Measurements from ENCODE around the gene SUMO2. TPM values are rescaled to one million over a fixed set of nuclear protein-coding genes. Genes with fewer than 3 reads are reported as not detected.
A peak's percentile ranks its signal among the peaks of the same experiment; 100 is the strongest.
"Not testable (repeated sequence)": the region's sequence is repeated elsewhere in the genome, so short reads cannot be mapped to it uniquely, and the experiment has no call there.

The SUMO2 gene
- total RNA-seq, 4 donors from 2014 or later: 52.0 to 73.9 (median 70.8) TPM

GRCh38 chr17:75208161-75208560 lies 25.4 kb upstream of the SUMO2 start:
- Histone ChIP-seq H3K9me3 (no peaks in the 10 kb centered on the region), H3K36me3 (peaks cover 38% of the 10 kb centered on the region), H3K4me3 (no peak overlapping the region), H3K4me1 (peaks cover 27% of the 10 kb centered on the region), H3K27ac (no peak overlapping the region), H3K27me3 (no peaks in the 10 kb centered on the region)
- no peak for DNase-seq (ENCODE audit: low spot score in 2 of 2)
- TF ChIP-seq POLR2AphosphoS5 (IDR thresholded peaks at IDR 0.05) (no peak), POLR2A (IDR thresholded peaks at IDR 0.05) (no peak), EP300 (IDR thresholded peaks at IDR 0.05) (no peak), CTCF (IDR thresholded peaks at IDR 0.05) (no peak)
- 88% methylated on average over 9 of the region's 9 CpGs for WGBS

- Histone ChIP-seq H3K4me1 (peaks cover 27% of the 10 kb centered on the region), H3K4me3 (no peak overlapping the region), H3K36me3 (peaks cover 34% of the 10 kb centered on the region), H3K27me3 (no peaks in the 10 kb centered on the region), H3K9me3 (no peaks in the 10 kb centered on the region), H3K27ac (no peak overlapping the region)
- no peak for TF ChIP-seq POLR2AphosphoS5 (IDR thresholded peaks at IDR 0.05)
- no peak for TF ChIP-seq EP300 (IDR thresholded peaks at IDR 0.05)
- no peak for DNase-seq (ENCODE audit: low spot score in 2 of 2)
- WGBS: 83% methylated on average over 12 of the region's 12 CpGs
Measured at GRCh38 chr17:75207760-75208159, 25.0 kb upstream of the SUMO2 start.

- H3K36me3 ChIP-seq: peaks cover 28% of the 10 kb centered on the region
- not testable (repeated sequence) for H3K27ac ChIP-seq; DNase-seq (ENCODE audit: low spot score in 2 of 2); H3K9me3 ChIP-seq; H3K27me3 ChIP-seq
- peaks cover 28% of the 10 kb centered on the region for H3K4me1 ChIP-seq
- 77% methylated on average over 8 of the region's 8 CpGs for WGBS
- H3K4me3 ChIP-seq: peak overlapping the region; percentile 92
Measured at GRCh38 chr17:75207050-75207407, 24.3 kb upstream of the SUMO2 start.

- 0% methylated on average over 22 of the region's 22 CpGs for WGBS
- Histone ChIP-seq H3K9me3 (no peaks in the 10 kb centered on the region), H3K4me1 (peaks cover 31% of the 10 kb centered on the region), H3K36me3 (peaks cover 16% of the 10 kb centered on the region), H3K27me3 (no peaks in the 10 kb centered on the region), H3K4me3 (peak overlapping the region; percentile 92), H3K27ac (peak overlapping the region; percentile 96)
- DNase-seq (ENCODE audit: low spot score in 2 of 2): no peak
- no peak for TF ChIP-seq POLR2A (IDR thresholded peaks at IDR 0.05)
- no peak for TF ChIP-seq EP300 (IDR thresholded peaks at IDR 0.05)
- TF ChIP-seq CTCF (IDR thresholded peaks at IDR 0.05): no peak
- TF ChIP-seq POLR2AphosphoS5 (IDR thresholded peaks at IDR 0.05): no peak
Measured at GRCh38 chr17:75205793-75206163, 23.0 kb upstream of the SUMO2 start.

GRCh38 chr17:75205037-75205792 lies 22.5 kb upstream of the SUMO2 start, which contains the start of gene NUP85:
TSS of gene NUP85 (plus strand) at chr17:75205679. CDS start at chr17:75205762, 83 bp downstream.
- Histone ChIP-seq H3K27ac (peak within 1 kb of the TSS; percentile 96), H3K4me3 (peak within 1 kb of the TSS; percentile 92), H3K27me3 (no peaks in the 10 kb centered on the region), H3K9me3 (no peaks in the 10 kb centered on the region), H3K4me1 (peaks cover 31% of the 10 kb centered on the region), H3K36me3 (peaks cover 10% of the 10 kb centered on the region)
- DNase-seq (ENCODE audit: low spot score in 2 of 2): peak; percentile 95 to 98
- peak in 2 of 3 donors; percentile 71 to 76 for TF ChIP-seq POLR2AphosphoS5 (IDR thresholded peaks at IDR 0.05)
- no peak for TF ChIP-seq EP300 (IDR thresholded peaks at IDR 0.05)
- no peak for TF ChIP-seq CTCF (IDR thresholded peaks at IDR 0.05)
- peak; percentile 55 to 62 for TF ChIP-seq POLR2A (IDR thresholded peaks at IDR 0.05)
- 0% methylated on average over 28 of the region's 57 CpGs for WGBS

GRCh38 chr17:75199886-75200618 lies 17.3 kb upstream of the SUMO2 start:
- Histone ChIP-seq H3K27me3 (no peaks in the 10 kb centered on the region), H3K4me1 (peaks cover 11% of the 10 kb centered on the region), H3K27ac (no peak overlapping the region), H3K36me3 (no peaks in the 10 kb centered on the region), H3K9me3 (no peaks in the 10 kb centered on the region), H3K4me3 (no peak overlapping the region)
- 97% methylated on average over 6 of the region's 6 CpGs for WGBS
- no peak for DNase-seq (ENCODE audit: low spot score in 2 of 2)
- TF ChIP-seq POLR2A (IDR thresholded peaks at IDR 0.05) (no peak), POLR2AphosphoS5 (IDR thresholded peaks at IDR 0.05) (no peak), EP300 (IDR thresholded peaks at IDR 0.05) (no peak), CTCF (IDR thresholded peaks at IDR 0.05) (no peak)

All from suprapubic skin (tissue), 4 donors.